CMK (cell line): Measurements from ENCODE around the gene IGSF21.
A peak's percentile ranks its signal among the peaks of the same experiment; 100 is the strongest.

Source experiments
- DNase-seq: peaks from one replicate; pipeline ENCODE4 v3.0.0-alpha.2; 2010; ENCODE audit warnings: low read depth

The IGSF21 gene

GRCh38 chr1:18229625-18230024, 122.0 kb downstream of the IGSF21 start:
- DNase-seq, result no peak

- no peak for DNase-seq
Observed at GRCh38 chr1:18230321-18230720, 122.7 kb downstream of the IGSF21 start.

- DNase-seq, result no peak
Observed at GRCh38 chr1:18230840-18231239, 123.2 kb downstream of the IGSF21 start.

GRCh38 chr1:18232052-18232451, 124.5 kb downstream of the IGSF21 start:
- no peak for DNase-seq

GRCh38 chr1:18233176-18233864, 125.7 kb downstream of the IGSF21 start:
- no peak for DNase-seq

GRCh38 chr1:18234790-18235242, 127.2 kb downstream of the IGSF21 start:
- peak; percentile 54 for DNase-seq

- DNase-seq, result no peak
Observed at GRCh38 chr1:18237371-18237770, 129.8 kb downstream of the IGSF21 start.

GRCh38 chr1:18238190-18238589, 130.6 kb downstream of the IGSF21 start:
- no peak for DNase-seq

- no peak for DNase-seq
Observed at GRCh38 chr1:18239671-18240070, 132.1 kb downstream of the IGSF21 start.

GRCh38 chr1:18240906-18241305, 133.3 kb downstream of the IGSF21 start:
- no peak for DNase-seq

GRCh38 chr1:18241891-18242290, 134.3 kb downstream of the IGSF21 start:
- DNase-seq, result no peak

GRCh38 chr1:18243503-18244175, 136.0 kb downstream of the IGSF21 start:
- no peak for DNase-seq

GRCh38 chr1:18244762-18245161, 137.2 kb downstream of the IGSF21 start:
- no peak for DNase-seq

- no peak for DNase-seq
Observed at GRCh38 chr1:18245647-18246046, 138.0 kb downstream of the IGSF21 start.

GRCh38 chr1:18246543-18246942, 138.9 kb downstream of the IGSF21 start:
- no peak for DNase-seq

GRCh38 chr1:18247151-18247550, 139.6 kb downstream of the IGSF21 start:
- DNase-seq, result no peak

- no peak for DNase-seq
Observed at GRCh38 chr1:18249631-18250030, 142.0 kb downstream of the IGSF21 start.

GRCh38 chr1:18253093-18253492, 145.5 kb downstream of the IGSF21 start:
- no peak for DNase-seq

GRCh38 chr1:18256282-18257235, 149.0 kb downstream of the IGSF21 start:
- no peak for DNase-seq

GRCh38 chr1:18257778-18258177, 150.2 kb downstream of the IGSF21 start:
- DNase-seq, result no peak

- no peak for DNase-seq
Observed at GRCh38 chr1:18261891-18262290, 154.3 kb downstream of the IGSF21 start.

GRCh38 chr1:18262726-18263125, 155.1 kb downstream of the IGSF21 start:
- DNase-seq, result no peak
